Bone marrow (tissue), 2 donors: ENCODE measurements around the gene NOM1.
"Not testable (repeated sequence)": the region's sequence is repeated elsewhere in the genome, so short reads cannot be mapped to it uniquely, and the experiment has no call there.

Experiments
- DNase-seq, 2 donors: peaks; one replicate each; lab custom pipeline; 2025; lab: John Stamatoyannopoulos, UW

NOM1 gene, protein sequence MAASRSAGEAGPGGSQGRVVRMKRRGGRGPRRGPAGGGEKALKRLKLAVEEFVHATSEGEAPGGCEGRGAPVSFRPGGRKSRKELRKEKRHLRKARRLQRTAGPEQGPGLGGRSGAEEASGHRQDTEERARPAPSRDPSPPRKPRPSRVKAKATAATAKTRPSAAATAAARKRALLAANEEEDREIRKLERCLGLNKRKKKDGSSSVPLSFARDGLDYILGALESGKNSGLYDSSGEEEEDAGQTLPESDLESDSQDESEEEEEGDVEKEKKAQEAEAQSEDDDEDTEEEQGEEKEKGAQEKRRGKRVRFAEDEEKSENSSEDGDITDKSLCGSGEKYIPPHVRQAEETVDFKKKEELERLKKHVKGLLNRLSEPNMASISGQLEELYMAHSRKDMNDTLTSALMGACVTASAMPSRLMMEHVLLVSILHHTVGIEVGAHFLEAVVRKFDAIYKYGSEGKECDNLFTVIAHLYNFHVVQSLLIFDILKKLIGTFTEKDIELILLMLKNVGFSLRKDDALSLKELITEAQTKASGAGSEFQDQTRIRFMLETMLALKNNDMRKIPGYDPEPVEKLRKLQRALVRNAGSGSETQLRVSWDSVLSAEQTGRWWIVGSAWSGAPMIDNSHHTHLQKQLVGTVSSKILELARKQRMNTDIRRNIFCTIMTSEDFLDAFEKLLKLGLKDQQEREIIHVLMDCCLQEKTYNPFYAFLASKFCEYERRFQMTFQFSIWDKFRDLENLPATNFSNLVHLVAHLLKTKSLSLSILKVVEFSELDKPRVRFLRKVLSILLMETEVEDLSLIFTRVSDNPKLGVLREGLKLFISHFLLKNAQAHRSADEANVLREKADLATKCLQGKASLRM

DNA sequence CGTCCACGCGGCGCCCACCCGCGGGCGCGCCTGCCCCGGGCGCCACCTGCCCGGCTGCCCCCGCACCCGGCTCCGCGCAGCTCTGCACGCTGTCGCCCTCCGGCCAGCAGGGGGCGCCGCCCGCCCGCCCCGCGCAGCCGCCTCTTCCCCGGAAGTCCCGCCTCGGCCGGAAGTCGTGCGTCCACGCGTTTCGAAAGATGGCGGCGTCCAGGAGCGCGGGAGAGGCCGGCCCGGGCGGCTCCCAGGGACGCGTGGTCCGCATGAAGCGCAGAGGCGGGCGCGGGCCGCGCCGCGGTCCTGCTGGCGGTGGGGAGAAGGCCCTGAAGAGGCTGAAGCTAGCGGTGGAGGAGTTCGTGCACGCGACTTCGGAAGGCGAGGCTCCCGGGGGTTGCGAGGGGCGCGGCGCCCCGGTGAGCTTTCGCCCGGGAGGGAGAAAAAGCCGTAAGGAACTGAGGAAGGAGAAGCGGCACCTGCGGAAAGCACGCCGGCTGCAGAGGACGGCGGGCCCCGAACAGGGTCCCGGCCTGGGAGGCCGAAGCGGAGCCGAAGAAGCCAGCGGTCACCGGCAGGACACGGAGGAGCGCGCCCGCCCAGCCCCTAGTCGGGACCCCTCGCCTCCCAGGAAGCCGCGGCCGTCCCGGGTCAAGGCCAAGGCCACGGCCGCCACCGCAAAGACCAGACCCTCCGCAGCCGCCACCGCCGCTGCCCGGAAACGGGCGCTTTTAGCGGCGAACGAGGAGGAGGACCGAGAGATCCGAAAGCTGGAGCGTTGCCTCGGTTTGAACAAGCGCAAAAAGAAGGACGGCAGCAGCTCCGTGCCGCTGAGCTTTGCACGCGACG lies at the start of gene NOM1:
NOM1 (plus strand) TSS at position 172 of the 840 bp plus-strand sequence; CDS start at position 198, 26 bp downstream.
- DNase-seq = peak; percentile 45 to 83

DNA sequence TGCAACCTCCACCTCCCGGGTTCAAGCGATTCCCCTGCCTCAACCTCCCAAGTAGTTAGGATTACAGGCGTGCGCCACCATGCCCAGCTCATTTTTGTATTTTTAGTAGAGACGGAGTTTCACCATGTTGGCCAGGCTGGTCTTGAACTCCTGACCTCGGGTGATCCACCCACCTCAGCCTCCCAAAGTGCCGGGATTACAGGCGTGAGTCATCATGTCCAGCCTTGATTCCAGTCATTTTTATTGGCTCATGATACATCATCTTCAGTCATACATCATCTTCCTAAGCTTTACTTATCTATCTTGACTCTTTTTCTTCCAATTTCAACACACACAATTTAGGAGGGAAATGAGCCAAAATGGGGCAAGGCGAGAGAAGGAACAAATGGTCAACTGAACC lies 49.4 kb upstream of the NOM1 start:
- not testable (repeated sequence) for DNase-seq

DNA sequence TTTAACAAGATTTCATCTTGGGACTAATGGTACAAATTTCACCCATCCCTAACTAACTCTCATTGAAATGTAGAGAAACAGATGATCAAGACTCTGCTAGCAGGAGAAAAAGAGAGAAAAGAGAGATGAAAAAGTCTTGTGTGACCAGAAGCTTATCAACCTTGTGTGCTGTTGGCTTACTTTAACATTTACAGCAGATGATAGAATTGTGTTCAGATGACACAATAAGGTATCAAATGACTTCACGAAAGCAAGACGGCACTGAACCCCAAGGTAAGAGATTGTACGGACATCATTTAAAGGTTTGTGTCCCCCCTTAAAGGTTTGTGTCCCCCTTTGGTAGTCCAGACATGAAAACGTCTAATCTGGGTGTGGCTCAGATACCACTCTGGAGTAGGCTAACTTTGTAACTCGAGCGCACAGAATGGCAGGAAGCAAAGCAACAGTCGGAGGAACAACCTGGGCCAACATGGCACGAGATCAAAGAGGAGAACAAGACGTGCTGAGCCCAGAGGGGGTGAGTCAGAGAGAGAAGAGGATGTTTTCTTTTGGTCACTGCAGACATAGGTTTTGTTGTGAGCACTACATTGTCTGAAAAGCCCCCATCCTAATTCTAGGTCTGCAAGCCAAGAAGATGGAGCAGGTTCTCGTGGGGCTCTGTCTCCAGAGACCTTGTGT lies 46.1 kb upstream of the NOM1 start:
- DNase-seq = no peak

DNA sequence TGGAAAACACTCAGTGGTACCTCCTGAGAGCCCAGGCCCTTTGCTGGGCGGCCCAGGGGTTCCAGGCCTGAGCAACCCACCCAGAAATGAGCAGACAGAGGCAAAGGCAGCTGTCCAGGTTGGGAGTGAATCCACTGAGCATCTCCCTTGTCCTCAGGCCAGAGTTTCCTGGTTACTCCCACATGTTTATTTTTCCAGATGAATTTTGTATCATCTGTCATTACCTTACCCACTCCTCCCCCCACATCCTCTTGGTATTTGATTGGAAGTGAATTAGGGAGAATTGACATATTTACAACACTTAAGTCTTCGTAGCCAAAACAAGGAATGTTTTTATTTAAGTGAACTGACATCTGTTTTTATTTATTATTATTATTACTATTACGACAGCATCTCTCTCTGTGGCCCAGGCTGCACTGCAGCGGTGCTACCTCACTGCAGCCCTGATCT lies 43.3 kb upstream of the NOM1 start:
- DNase-seq = no peak

GRCh38 chr7:156907656-156908055 lies 41.9 kb upstream of the NOM1 start:
- DNase-seq = no peak

- DNase-seq = not testable (repeated sequence)
These were observed 39.8 kb upstream of the NOM1 start for GRCh38 chr7:156909574-156910252.

GRCh38 chr7:156918635-156919034 lies 30.9 kb upstream of the NOM1 start:
- no peak for DNase-seq

GRCh38 chr7:156919132-156919713 lies 30.3 kb upstream of the NOM1 start:
- DNase-seq = no peak

GRCh38 chr7:156920076-156920475 lies 29.4 kb upstream of the NOM1 start:
- no peak for DNase-seq

- not testable (repeated sequence) for DNase-seq
These were observed 28.8 kb upstream of the NOM1 start for GRCh38 chr7:156920487-156921373.

- not testable (repeated sequence) for DNase-seq
These were observed 27.2 kb upstream of the NOM1 start for GRCh38 chr7:156922304-156922703.

GRCh38 chr7:156925821-156926220 lies 23.7 kb upstream of the NOM1 start:
- not testable (repeated sequence) for DNase-seq

DNA sequence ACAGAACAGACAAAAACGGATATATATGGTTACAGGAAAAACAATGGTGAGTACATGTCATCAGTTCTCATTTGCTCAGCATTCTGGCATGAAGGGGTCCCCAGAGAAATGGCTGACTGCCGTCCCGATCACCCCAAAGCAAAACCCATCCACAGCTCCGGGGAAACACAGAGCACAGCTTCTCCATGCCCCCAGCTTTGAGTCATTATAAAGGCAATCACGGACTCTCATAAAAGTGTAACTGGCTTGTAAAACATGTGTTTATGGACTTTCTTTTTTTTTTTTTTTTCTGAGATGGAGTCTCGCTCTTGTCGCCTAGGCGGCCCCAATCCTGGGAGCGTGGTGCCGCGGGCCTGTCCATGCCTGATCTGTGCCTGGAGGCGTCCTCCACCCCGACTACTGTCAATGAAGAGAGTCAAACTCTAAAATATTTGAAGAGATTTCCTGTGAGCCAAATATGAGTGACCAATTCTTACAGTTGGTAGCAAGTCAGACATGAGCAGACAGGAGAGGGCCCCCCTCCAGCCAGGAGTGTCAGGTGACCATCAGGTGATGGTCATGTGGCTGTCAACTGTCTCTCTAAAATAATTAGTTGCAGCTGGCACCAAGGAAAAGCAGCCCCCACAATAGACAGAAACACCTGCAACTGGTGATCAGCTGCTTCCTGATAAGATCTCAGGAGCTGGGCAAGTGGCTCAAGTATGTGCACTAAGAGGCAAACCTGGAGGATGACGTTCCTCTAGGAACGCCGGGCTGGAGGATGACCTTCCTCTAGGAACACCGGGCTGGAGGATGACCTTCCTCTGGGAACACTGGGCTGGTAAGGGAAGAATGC lies 21.7 kb upstream of the NOM1 start:
- no peak for DNase-seq

GRCh38 chr7:156928406-156928747 lies 21.1 kb upstream of the NOM1 start:
- no peak for DNase-seq

DNA sequence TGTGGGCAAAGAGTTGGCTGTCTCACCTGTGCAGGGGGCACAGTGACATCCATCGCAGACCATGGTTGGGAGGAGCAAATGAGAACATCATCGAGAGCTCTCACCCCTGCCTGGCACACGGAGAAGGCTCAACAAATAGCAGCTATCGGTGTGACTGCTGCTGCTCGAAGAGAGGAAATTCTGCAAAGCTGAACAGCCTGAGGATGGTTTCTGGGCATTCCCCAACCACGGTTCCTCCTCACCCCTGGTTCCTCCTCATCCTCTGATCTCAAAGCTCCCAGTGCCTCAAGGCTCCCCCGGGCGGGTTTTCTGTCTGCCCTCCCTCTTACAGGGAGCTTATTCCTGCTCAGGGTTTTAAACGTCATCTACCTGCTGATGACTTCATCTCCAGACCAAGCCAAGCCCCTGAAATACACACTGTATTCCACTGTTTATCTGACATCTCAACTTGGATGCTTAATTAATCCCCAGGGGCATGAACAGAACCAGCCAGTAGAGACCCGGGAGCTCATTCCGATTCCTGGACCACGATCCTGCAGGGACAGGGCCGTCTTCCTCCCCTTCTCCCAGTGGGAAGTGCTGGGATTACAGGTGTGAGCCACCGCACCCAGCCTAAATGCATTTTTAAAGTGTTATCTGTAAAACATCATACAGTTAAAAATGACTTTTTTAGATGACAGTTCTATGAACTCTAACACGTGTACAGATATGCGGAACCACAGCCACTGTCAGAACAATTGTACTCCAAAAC lies 19.5 kb upstream of the NOM1 start:
- no peak for DNase-seq

DNA sequence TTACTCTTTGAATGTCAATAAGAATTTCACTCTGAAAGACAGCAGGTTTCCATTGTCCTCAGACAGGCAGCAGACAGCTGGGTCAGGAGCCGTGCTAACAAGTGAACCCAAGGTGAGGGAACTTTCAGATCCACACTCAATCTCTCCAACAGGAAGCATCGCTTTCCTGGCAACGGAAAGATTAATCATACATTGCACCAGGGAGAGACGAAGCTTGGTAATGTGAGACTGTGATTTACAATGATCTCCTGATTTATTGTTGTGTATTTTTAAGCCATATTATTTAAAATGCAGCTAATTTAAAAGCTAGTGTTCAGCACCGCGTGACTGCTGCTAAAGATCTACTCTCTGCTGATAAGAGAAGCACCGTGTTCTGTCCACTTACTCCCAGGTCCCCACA lies 17.5 kb upstream of the NOM1 start:
- no peak for DNase-seq

GRCh38 chr7:156935250-156935649 lies 14.3 kb upstream of the NOM1 start:
- DNase-seq = no peak

DNA sequence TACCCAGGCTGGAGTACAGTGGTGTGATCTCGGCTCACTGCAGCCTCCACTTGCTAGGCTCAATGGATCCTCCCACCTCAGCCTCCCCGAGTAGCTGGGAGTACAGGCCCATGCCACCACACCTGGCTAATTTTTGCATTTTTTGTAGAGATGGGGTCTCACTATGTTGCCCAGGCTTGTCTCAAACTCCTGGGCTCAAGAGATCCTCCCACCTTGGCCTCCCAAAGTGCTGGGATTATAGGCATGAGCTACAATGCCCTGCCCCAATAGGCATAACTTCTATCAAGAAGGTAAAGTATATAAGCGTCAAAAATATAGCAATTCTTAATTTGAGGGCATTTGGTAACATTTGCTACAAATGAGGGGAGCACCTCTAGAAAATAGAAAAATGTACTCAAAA lies 12.7 kb upstream of the NOM1 start:
- not testable (repeated sequence) for DNase-seq
